Naive B cell (primary cell): ENCODE results near the gene MAP3K14. TPM values are rescaled to one million over a fixed set of nuclear protein-coding genes. Genes with fewer than 3 reads are reported as not detected.

Experiments used
- ATAC-seq, 2 donors: fragments of 150-1000 bp; cut with Tn5 transposase; 2 replicates each; pipeline ENCODE4 v1.10.0; 2021; ENCODE audit warnings: low read depth in 2 of 2, mild to moderate bottlenecking in 2 of 2, moderate library complexity in 2 of 2
- DNase-seq: peaks from one replicate; pipeline ENCODE4 v3.0.0; 2022
- H3K27ac Mint-ChIP-seq, 6 donors: one replicate each; pipeline ENCODE4 v1.8.0; 2020 to 2022; ENCODE audit warnings: mild to moderate bottlenecking in 6 of 6, mixed read lengths in 6 of 6, moderate library complexity in 5 of 6, inconsistent platforms in 2 of 6
- H3K27me3 Mint-ChIP-seq, 3 donors: one replicate each; pipeline ENCODE4 v1.8.0; 2021 to 2022; ENCODE audit warnings: mixed read lengths in 3 of 3, mild to moderate bottlenecking in 1 of 3
- H3K36me3 Mint-ChIP-seq, 2 donors: one replicate each; pipeline ENCODE4 v1.8.0; 2020 to 2022; ENCODE audit warnings: mixed read lengths in 2 of 2, inconsistent platforms in 1 of 2, mild to moderate bottlenecking in 1 of 2
- H3K4me1 Mint-ChIP-seq, 3 donors: one replicate each; pipeline ENCODE4 v1.8.0; 2020 to 2022; ENCODE audit warnings: mixed read lengths in 3 of 3, inconsistent platforms in 1 of 3, mild to moderate bottlenecking in 1 of 3, moderate library complexity in 1 of 3
- H3K4me3 Mint-ChIP-seq, 8 donors: one replicate each; pipeline ENCODE4 v1.8.0; 2020 to 2022; ENCODE audit warnings: mild to moderate bottlenecking in 8 of 8, mixed read lengths in 8 of 8, moderate library complexity in 8 of 8, inconsistent platforms in 2 of 8
- H3K9me3 Mint-ChIP-seq, 7 donors: one replicate each; pipeline ENCODE4 v1.8.0; 2020 to 2022; ENCODE audit warnings: mixed read lengths in 7 of 7, mild to moderate bottlenecking in 5 of 7, inconsistent platforms in 2 of 7, moderate library complexity in 1 of 7
- polyA plus RNA-seq, 6 donors: library from polyadenylated mRNA; unstranded; fragments of 300-500 nt; fragmentation: Illumina TruSeq; gene quantifications; one replicate each; pipeline ENCODE4 v1.2.3, GENCODE V29; 2021; ENCODE audit warnings: low read depth in 6 of 6

The MAP3K14 gene
- polyA plus RNA-seq = 10 to 100 TPM; 13.3 to 38.9 (median 19.1) TPM

DNA sequence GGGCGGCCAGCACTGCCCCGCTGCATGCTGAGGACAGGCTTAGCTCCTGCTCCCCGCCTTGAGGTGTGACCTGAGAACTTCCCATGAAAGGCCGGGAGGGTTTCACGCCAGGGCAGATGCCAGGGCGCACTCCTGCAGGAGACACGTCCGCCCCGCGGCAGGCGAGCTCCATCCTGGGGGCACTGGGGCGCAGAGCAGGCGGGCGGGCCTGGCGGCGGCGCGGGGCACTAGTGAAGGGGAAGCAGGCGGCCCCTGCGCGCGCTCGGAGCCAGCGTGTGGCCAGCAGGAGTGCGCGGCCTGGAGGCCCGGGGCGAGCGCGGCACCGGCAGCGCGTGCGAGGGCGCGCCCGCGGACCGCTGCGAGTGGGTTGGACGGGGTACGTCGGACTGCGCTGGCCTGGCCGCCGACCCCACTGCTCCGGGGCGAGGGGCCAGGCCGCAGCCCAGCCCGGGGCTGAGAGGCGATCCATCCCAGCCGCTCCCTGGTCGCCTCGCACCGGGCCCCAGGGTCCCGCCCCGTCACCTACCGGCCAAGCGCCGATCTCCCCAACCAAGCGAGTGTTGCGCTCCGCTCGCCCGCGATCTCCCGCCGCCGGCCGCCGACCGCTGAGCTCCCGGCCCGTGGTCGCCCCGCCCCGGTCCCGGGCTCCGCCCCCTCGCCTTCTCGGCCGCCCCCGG is at the start of gene MAP3K14:
Gene MAP3K14 (minus strand): TSS at position 587 of the 677 bp plus-strand sequence. CDS start 26,275 bp downstream, outside the sequence.
- Mint-ChIP-seq H3K27me3 (no peaks in the 10 kb centered on the region), H3K36me3 (peaks cover 0 to 7% of the 10 kb centered on the region in 2 donors), H3K27ac (peak within 1 kb of the TSS; percentile 93 to 98 (median 97)), H3K4me3 (peak within 1 kb of the TSS; percentile 82 to 98 (median 96)), H3K4me1 (peaks cover 44 to 63% (median 55%) of the 10 kb centered on the region in 3 donors), H3K9me3 (no peaks in the 10 kb centered on the region)
- peak; percentile 71 for DNase-seq
- ATAC-seq = peak; percentile 29

DNA sequence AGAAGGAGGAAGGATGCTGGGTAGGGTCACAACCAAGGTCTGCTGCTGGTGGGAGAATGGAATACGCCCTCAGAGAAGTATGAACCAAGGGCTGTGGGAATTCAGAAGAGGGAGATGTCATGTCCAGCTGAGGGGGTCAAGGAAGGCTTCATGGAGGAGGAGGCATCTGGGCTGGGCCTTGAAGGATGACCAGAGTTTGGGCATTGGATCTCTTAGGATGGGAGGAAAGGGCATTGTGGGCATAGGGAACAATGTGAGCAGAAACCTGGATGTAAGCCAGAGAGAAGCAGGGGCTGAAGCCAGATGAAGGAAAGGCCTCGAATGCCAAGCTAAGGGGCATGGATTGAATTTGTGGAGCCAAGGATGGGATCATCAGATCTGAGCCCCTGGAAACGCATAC is 49.2 kb upstream of the MAP3K14 start:
- no peak for ATAC-seq
- H3K27me3 Mint-ChIP-seq = peaks cover 12 to 53% (median 47%) of the 10 kb centered on the region in 3 donors
- peaks cover 4 to 17% of the 10 kb centered on the region in 2 donors for H3K36me3 Mint-ChIP-seq
- H3K27ac Mint-ChIP-seq = peak overlapping the region in 3 of 6 donors; percentile 31 to 66 (median 52)
- H3K9me3 Mint-ChIP-seq = peaks cover 4 to 16% (median 13%) of the 10 kb centered on the region in 7 donors
- no peak overlapping the region for H3K4me3 Mint-ChIP-seq
- DNase-seq = no peak
- peaks cover 3 to 6% (median 3%) of the 10 kb centered on the region in 3 donors for H3K4me1 Mint-ChIP-seq

DNA sequence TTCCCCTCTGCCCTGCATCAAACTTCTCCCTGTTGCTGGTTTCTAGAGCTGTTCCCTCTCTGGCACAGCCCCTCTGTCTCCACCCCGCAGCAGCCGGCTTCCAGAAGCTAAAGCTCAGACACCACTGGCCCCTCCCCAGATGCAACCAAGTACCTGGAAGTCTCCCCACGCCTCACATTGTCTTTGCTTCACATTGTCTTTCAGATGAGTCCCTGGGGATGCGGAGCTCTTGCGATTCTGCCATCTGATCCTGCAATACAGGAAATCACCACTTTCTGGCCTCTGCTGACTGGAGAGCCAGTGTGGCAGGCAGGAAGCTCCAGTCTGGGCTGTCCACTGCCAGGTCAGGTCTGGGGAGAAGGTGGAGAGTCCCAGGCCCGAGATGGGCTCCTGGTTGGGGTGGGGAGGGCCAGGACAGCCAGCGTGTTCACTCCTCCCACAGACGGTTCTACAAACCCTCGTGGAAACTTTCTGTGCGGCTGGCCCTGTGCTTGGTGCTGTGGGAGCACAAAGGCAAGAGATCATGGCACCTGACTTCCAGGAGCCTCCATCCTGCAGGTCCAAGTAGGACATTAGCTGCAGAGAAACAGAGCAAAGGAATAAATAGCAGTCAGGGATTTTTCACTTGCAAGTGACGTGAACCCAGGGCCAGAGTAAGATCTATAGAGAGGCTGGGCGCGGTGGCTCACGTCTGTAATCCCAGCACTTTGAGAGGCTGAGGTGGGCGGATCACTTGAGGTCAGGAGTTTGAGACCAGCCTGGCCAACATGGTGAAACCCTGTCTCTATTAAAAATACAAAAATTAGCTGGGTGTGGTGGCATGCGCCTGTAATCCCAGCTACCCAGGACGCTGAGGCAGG is 47.9 kb upstream of the MAP3K14 start:
- Mint-ChIP-seq H3K27me3 (peaks cover 7 to 56% (median 51%) of the 10 kb centered on the region in 3 donors), H3K9me3 (peaks cover 4 to 16% (median 13%) of the 10 kb centered on the region in 7 donors), H3K27ac (no peak overlapping the region), H3K36me3 (peaks cover 4 to 17% of the 10 kb centered on the region in 2 donors), H3K4me3 (no peak overlapping the region), H3K4me1 (peaks cover 0 to 4% (median 0%) of the 10 kb centered on the region in 3 donors)
- no peak for DNase-seq
- ATAC-seq = no peak

DNA sequence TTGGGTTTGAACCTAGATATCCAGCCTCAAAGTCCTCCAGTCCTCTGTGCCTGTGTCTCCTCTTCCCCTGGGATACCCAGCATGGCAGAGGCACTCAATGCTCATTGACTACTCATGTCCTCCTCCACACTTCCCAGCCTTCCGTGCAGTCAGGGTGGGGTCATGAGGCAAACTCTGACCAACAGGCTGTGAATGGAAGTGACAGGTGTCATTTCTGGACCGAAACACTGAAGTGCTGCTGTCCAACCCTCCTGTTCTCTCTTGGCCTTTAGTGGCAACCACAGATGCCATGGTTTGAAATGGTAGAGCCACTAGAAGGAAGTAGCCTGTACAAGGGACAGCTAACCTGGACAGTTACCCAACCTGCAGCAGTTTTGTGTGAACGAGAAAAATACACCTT is 46.7 kb upstream of the MAP3K14 start:
- Mint-ChIP-seq H3K4me1 (peaks cover 0 to 1% (median 0%) of the 10 kb centered on the region in 3 donors), H3K36me3 (peaks cover 4 to 17% of the 10 kb centered on the region in 2 donors), H3K27me3 (peaks cover 7 to 56% (median 51%) of the 10 kb centered on the region in 3 donors), H3K9me3 (peaks cover 4 to 16% (median 13%) of the 10 kb centered on the region in 7 donors), H3K27ac (no peak overlapping the region), H3K4me3 (no peak overlapping the region)
- DNase-seq (no peak), ATAC-seq (no peak)

DNA sequence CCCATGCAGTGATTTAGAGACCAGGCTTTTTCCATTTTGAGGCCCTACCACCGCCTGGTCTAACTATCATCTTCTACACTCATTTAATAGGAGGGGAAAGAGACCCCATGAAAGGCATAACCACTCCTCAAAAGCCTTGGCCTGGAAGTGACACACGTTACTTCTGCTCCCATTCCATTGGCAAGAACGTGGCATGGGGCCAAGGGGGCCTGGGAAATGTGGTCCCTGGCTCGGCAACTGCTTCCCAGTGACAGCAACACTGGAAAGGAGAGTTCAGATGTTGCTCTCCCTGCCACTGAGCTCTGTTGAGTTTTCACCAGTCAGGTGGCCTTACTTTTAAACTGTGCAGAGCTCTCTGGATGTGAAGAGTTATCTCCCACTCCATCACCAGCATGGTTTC is 45.2 kb upstream of the MAP3K14 start:
- no peak overlapping the region for H3K4me3 Mint-ChIP-seq
- peaks cover 4 to 17% of the 10 kb centered on the region in 2 donors for H3K36me3 Mint-ChIP-seq
- peaks cover 0 to 1% (median 0%) of the 10 kb centered on the region in 3 donors for H3K4me1 Mint-ChIP-seq
- H3K9me3 Mint-ChIP-seq = peaks cover 4 to 16% (median 13%) of the 10 kb centered on the region in 7 donors
- DNase-seq (no peak), ATAC-seq (no peak)
- H3K27ac Mint-ChIP-seq = no peak overlapping the region
- H3K27me3 Mint-ChIP-seq = peaks cover 7 to 53% (median 47%) of the 10 kb centered on the region in 3 donors

DNA sequence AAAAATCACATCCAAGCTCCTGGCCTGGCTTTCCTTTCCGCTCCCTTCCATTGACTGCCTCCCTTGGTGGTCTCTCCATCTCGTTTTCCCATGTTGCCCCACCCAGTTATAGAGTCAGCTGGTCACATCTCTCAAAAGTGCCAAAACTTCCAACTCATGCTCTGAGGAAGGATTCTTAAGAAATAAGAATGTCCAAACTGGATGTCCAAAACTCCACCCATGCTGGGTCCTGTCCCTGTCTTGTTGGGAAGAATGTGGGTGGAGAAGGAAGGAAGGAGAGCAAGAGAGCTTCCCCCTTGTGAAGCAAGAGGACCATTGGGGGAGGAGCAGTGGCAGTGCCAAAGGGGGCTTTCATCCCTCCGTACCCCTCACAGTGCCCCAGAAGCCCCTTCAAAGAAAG is 44.6 kb upstream of the MAP3K14 start:
- H3K36me3 Mint-ChIP-seq = peaks cover 4 to 17% of the 10 kb centered on the region in 2 donors
- peaks cover 7 to 48% (median 43%) of the 10 kb centered on the region in 3 donors for H3K27me3 Mint-ChIP-seq
- ATAC-seq (no peak), DNase-seq (no peak)
- H3K4me1 Mint-ChIP-seq = peaks cover 0 to 1% (median 0%) of the 10 kb centered on the region in 3 donors
- peaks cover 4 to 16% (median 13%) of the 10 kb centered on the region in 7 donors for H3K9me3 Mint-ChIP-seq
- H3K27ac Mint-ChIP-seq = no peak overlapping the region
- H3K4me3 Mint-ChIP-seq = no peak overlapping the region

DNA sequence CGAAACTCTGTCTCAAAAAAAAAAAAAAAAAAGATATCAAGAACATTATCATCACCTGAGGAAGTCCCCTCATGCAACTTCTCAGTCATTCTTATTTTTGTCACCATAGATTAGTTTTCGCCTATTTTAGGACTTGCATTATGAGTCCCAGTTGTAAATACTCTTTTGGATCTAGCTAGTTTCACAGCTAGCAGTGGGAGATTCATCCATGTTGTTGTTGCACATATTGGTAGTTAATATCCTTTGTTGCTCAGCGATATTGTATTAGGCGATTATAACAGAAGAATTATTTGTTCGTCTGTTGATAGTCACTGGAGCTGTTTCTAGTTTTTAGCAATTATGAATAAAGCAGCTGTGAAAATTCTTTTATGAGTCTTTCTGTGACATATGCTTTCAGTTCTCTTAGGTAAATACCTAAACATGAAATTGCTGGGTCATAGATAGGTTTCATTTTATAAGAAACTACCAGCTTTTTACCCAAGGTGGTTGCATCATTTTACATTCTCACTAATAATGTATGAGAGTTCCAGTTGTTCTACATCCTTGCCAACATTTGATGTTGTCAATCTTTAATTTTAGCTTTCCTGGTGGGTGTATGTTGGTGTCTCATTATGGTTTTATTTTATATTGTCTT is 40.7 kb upstream of the MAP3K14 start:
- DNase-seq (no peak), ATAC-seq (no peak)
- Mint-ChIP-seq H3K4me1 (peaks cover 8 to 11% (median 11%) of the 10 kb centered on the region in 3 donors), H3K27me3 (peaks cover 4 to 37% (median 34%) of the 10 kb centered on the region in 3 donors), H3K4me3 (no peak overlapping the region), H3K27ac (no peak overlapping the region), H3K36me3 (peaks cover 4 to 6% of the 10 kb centered on the region in 2 donors), H3K9me3 (peaks cover 2 to 5% (median 3%) of the 10 kb centered on the region in 7 donors)

DNA sequence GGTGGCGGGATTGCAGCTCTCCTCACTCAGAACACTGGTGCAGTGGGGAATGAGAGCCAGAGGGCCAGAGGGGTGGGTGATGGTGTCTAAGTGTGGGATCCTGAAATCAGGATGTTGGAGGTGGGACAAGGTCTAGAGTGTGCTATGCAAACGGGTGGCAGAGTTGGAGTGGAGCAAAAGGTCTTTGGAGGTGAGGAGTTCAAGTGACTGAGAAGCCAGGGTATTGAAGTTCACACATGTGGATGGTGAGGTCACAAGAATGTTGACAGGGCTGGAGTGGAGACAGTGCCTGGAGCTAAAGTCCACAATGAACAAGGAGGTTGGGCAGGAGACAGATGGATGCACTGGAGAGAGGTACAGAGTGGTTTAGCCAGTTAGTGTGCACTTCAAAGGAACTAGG is 38.3 kb upstream of the MAP3K14 start:
- DNase-seq (no peak), ATAC-seq (no peak)
- Mint-ChIP-seq H3K9me3 (peaks cover 0 to 14% (median 5%) of the 10 kb centered on the region in 7 donors), H3K27ac (peak overlapping the region in 1 of 6 donors; percentile 14), H3K27me3 (peaks cover 4 to 15% (median 13%) of the 10 kb centered on the region in 3 donors), H3K4me3 (peak overlapping the region in 1 of 8 donors; percentile 0), H3K4me1 (peaks cover 8 to 11% (median 10%) of the 10 kb centered on the region in 3 donors), H3K36me3 (peaks cover 0 to 9% of the 10 kb centered on the region in 2 donors)

DNA sequence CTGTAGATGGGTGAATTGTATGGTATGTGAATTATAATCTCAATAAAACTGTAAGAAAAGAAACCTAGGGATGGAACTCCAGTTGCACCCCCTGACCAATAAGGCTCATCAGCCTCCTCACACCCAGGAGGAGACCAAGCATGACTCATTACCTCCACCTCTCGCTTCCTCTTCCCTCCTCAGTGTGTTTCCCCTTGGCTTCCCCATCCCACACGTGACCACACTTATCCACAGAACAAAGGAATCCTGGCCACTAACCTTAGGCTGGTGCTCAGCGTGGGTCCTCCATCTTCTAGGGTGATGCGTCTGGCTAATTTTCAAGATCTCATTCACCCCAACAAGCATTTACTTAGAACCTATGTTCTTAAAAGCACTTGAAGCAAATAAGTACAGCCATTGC is 36.2 kb upstream of the MAP3K14 start:
- Mint-ChIP-seq H3K36me3 (peaks cover 0 to 9% of the 10 kb centered on the region in 2 donors), H3K4me3 (peak overlapping the region in 1 of 8 donors; percentile 59), H3K4me1 (peaks cover 8 to 11% (median 10%) of the 10 kb centered on the region in 3 donors), H3K9me3 (peaks cover 0 to 14% (median 5%) of the 10 kb centered on the region in 7 donors), H3K27ac (peak overlapping the region in 3 of 6 donors; percentile 7 to 96 (median 75)), H3K27me3 (peaks cover 4 to 15% (median 13%) of the 10 kb centered on the region in 3 donors)
- ATAC-seq (peak in 1 of 2 donors; percentile 50), DNase-seq (no peak)

DNA sequence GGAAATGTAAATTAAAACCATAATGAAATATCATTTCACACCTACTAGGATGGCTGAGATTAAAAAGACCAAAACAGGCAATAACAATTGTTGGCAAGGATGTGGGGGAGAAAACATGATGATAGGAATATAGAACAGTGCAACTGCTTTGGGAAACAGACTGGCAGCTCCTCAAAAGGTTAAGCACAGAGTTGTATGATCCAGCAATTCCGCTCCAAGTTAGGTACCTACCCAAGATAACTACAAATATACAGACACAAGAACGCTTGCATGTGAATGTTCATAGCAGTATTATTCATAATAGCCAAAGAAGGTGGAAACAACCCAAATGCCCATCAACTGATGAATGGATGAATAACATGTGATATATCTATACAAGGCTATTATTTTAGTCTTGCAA is 35.0 kb upstream of the MAP3K14 start:
- no peak for DNase-seq
- peaks cover 4 to 15% (median 13%) of the 10 kb centered on the region in 3 donors for H3K27me3 Mint-ChIP-seq
- ATAC-seq = no peak
- H3K4me3 Mint-ChIP-seq = no peak overlapping the region
- H3K9me3 Mint-ChIP-seq = peaks cover 0 to 14% (median 5%) of the 10 kb centered on the region in 7 donors
- H3K36me3 Mint-ChIP-seq = peaks cover 0 to 9% of the 10 kb centered on the region in 2 donors
- H3K27ac Mint-ChIP-seq = no peak overlapping the region
- peaks cover 8 to 11% (median 10%) of the 10 kb centered on the region in 3 donors for H3K4me1 Mint-ChIP-seq

DNA sequence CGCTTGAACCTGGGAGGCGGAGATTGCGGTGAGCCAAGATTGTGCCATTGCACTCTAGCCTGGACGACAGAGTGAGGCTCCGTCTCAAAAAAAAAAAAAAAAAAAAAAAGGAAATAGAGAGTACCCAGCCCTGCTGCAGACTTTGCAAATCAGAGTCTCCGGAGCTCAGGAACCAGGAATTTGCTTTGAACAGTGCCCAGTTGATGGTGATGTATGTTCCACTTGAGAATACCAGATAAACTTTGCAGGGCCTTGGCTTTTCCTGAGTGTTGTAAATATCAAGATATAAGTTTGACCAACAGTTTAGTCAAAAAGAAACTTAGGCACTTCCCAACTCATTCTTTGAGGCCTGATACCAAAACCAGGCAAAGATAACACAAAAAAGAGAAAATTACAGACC is 30.6 kb upstream of the MAP3K14 start:
- H3K36me3 Mint-ChIP-seq = peaks cover 0 to 9% of the 10 kb centered on the region in 2 donors
- H3K27me3 Mint-ChIP-seq = no peaks in the 10 kb centered on the region
- H3K27ac Mint-ChIP-seq = no peak overlapping the region
- ATAC-seq (no peak), DNase-seq (no peak)
- H3K9me3 Mint-ChIP-seq = peaks cover 0 to 14% (median 5%) of the 10 kb centered on the region in 7 donors
- H3K4me3 Mint-ChIP-seq = no peak overlapping the region
- H3K4me1 Mint-ChIP-seq = peaks cover 5 to 14% (median 7%) of the 10 kb centered on the region in 3 donors

DNA sequence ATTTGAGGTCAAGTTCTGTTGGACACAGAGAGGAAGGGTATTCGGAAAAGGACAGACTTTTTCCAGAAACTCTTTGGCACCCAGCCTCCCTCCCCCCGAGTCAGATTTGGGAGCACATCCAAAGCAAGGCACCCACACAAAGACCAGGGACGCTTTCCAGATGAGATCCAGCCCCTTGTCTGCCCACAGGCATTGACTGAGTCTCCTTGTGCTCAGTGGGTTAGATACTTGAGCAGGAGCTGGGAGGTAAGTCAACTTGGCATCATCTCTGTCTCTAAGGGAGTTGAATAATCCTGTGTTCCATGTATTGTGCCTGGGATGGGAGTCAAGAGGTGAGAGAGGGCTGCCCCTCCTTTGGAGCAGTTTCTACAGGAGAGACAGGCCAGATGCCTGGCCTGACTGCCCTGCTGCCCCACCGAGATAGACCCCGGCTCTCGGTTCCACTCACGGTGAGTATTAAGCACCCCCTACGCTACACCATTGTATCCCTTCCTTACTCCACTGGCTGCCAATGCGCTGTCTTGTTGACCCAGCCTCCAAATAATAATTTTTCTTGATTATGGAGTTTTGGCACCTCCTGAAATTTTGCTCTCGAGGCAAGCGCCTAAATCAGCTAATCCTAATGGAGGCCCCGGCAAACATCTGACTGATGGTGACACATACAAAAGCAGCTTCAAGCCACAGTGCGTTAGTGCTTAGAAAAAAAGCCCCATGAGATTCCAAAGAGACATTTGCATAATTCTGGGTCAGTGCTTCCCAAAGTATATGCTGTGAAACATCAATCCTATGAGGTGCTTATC is 29.6 kb upstream of the MAP3K14 start:
- Mint-ChIP-seq H3K4me3 (no peak overlapping the region), H3K9me3 (peaks cover 0 to 6% (median 0%) of the 10 kb centered on the region in 7 donors), H3K27ac (no peak overlapping the region), H3K27me3 (no peaks in the 10 kb centered on the region), H3K36me3 (peaks cover 0 to 2% of the 10 kb centered on the region in 2 donors), H3K4me1 (peaks cover 5 to 14% (median 7%) of the 10 kb centered on the region in 3 donors)
- ATAC-seq (no peak), DNase-seq (no peak)
